HG02885 (cell line): ENCODE data around the gene YOD1.

Source experiments
- ATAC-seq: cut with Tn5 transposase; IDR thresholded peaks from one replicate; pipeline ENCODE4 v1.9.1; 2021; ENCODE audit warnings: mild to moderate bottlenecking; ENCODE audit not compliant: unreplicated experiment, poor library complexity

YOD1 gene

GRCh38 chr1:207028884-207029650 is 21.9 kb downstream of the YOD1 start:
- no peak for ATAC-seq

- ATAC-seq = no peak
Measured at GRCh38 chr1:207027921-207028320, 23.1 kb downstream of the YOD1 start.

- ATAC-seq = no peak
Measured at GRCh38 chr1:207027206-207027777, 23.7 kb downstream of the YOD1 start.

- no peak for ATAC-seq
Measured at GRCh38 chr1:207026104-207026534, 24.9 kb downstream of the YOD1 start.

GRCh38 chr1:207025146-207025880 is 25.7 kb downstream of the YOD1 start:
- ATAC-seq = no peak

GRCh38 chr1:207024202-207025145 is 26.5 kb downstream of the YOD1 start:
- no peak for ATAC-seq

- no peak for ATAC-seq
Measured at GRCh38 chr1:207022996-207023679, 27.9 kb downstream of the YOD1 start.

GRCh38 chr1:207021876-207022596 is 29.0 kb downstream of the YOD1 start:
- no peak for ATAC-seq

GRCh38 chr1:207021139-207021861 is 29.7 kb downstream of the YOD1 start:
- ATAC-seq = no peak

GRCh38 chr1:207020709-207021107 is 30.3 kb downstream of the YOD1 start:
- ATAC-seq = no peak

- no peak for ATAC-seq
Measured at GRCh38 chr1:207020065-207020708, 30.8 kb downstream of the YOD1 start.

GRCh38 chr1:207019661-207020060 is 31.3 kb downstream of the YOD1 start:
- no peak for ATAC-seq

- ATAC-seq = no peak
Measured at GRCh38 chr1:207019161-207019560, 31.8 kb downstream of the YOD1 start.

- ATAC-seq = no peak
Measured at GRCh38 chr1:207018707-207019106, 32.3 kb downstream of the YOD1 start.

- no peak for ATAC-seq
Measured at GRCh38 chr1:207017615-207018559, 33.1 kb downstream of the YOD1 start.

GRCh38 chr1:207015791-207016190 is 35.2 kb downstream of the YOD1 start:
- no peak for ATAC-seq

GRCh38 chr1:207014728-207015127 is 36.3 kb downstream of the YOD1 start:
- ATAC-seq = no peak
